GM12878 (cell line): ENCODE results near the gene CRY1. TPM values are rescaled to one million over a fixed set of nuclear protein-coding genes. Genes with fewer than 3 reads are reported as not detected.

Experiments used
- ATAC-seq: fragments of 200-7000 bp; cut with Tn5 transposase; 3 replicates; pipeline ENCODE4 v1.9.1; 2020; ENCODE audit warnings: mild to moderate bottlenecking, moderate library complexity
- BruUV-seq: library from RNA; stranded (reverse); fragments of 400-500 nt; replicated peaks from 2 replicates; lab custom pipeline; 2021; lab: Mats Ljungman, UMichigan
- CTCF ChIA-PET: fragments of 300-600 bp; sonication (Branson Sonifier 250); formaldehyde crosslinking; extraction: SDS; loops from one replicate; lab custom pipeline; 2021; ENCODE audit warnings: inconsistent platforms; lab: Yijun Ruan, JAX
- POLR2A ChIA-PET: fragments of 350-600 bp; formaldehyde crosslinking; extraction: SDS; loops from one replicate; lab custom pipeline; 2021; ENCODE audit warnings: inconsistent platforms; lab: Charles Lee
- RAD21 ChIA-PET: fragments of 300-600 bp; sonication (Branson Sonifier 250); formaldehyde crosslinking; loops from one replicate; lab custom pipeline; 2023; ENCODE audit warnings: antibody characterized with exemption; ENCODE audit not compliant: unreplicated experiment; lab: Charles Lee
- SMC1A ChIA-PET: fragments of 300-600 bp; sonication (Branson Sonifier 250); formaldehyde crosslinking; loops from one replicate; lab custom pipeline; 2023; ENCODE audit not compliant: unreplicated experiment, uncharacterized antibody; lab: Charles Lee
- DNase-seq: peaks from one replicate; pipeline ENCODE4 v3.0.0-alpha.2; 2011; ENCODE audit warnings: low read depth, low spot score
- FAIRE-seq: peaks from 3 replicates; lab custom pipeline; 2011; peaks lifted over from hg19 to GRCh38; lab: Jason Lieb, UNC
- H2AFZ ChIP-seq: 2 replicates; pipeline ENCODE4 v1.6.0; 2011; ENCODE audit warnings: low read depth, low read length, control low read depth; ENCODE audit not compliant: control insufficient read depth
- H3K27ac ChIP-seq: 2 replicates; pipeline ENCODE4 v1.5.1; 2011; ENCODE audit warnings: control low read depth; ENCODE audit not compliant: control insufficient read depth, insufficient read depth
- H3K27me3 ChIP-seq, 2 experiments: replicated peaks in 1 of 2; 2 replicates each; pipeline versions ENCODE4 v1.6.0 to v1.6.1; 2011; ENCODE audit warnings: low read length in 1 of 2; ENCODE audit not compliant: control insufficient read depth in 2 of 2, insufficient read depth in 2 of 2
- H3K36me3 ChIP-seq, 2 experiments: 2 replicates each; pipeline ENCODE4 v1.5.1; 2011; ENCODE audit warnings: low read length in 1 of 2; ENCODE audit not compliant: control insufficient read depth in 2 of 2, insufficient read depth in 2 of 2
- H3K4me1 ChIP-seq: 2 replicates; pipeline ENCODE4 v1.6.1; 2011; ENCODE audit warnings: mild to moderate bottlenecking, low read length, moderate library complexity, mixed read lengths; ENCODE audit not compliant: control insufficient read depth, insufficient read depth
- H3K4me2 ChIP-seq: 2 replicates; pipeline ENCODE4 v1.6.0; 2011; ENCODE audit warnings: control low read depth; ENCODE audit not compliant: control insufficient read depth, insufficient read depth
- H3K4me3 ChIP-seq: fragments of 200-600 bp; sonication (generic); 2 replicates; pipeline ENCODE4 v1.5.1; 2016
- H3K79me2 ChIP-seq: 2 replicates; pipeline ENCODE4 v1.6.0; 2011; ENCODE audit warnings: low read length; ENCODE audit not compliant: control insufficient read depth, insufficient read depth
- H3K9ac ChIP-seq: 2 replicates; pipeline ENCODE4 v1.8.0; 2011; ENCODE audit warnings: low read length, control low read depth, mixed read lengths; ENCODE audit not compliant: control insufficient read depth, insufficient read depth
- H3K9me3 ChIP-seq: replicated peaks from 3 replicates; pipeline ENCODE4 v1.5.1; 2011; ENCODE audit warnings: mild to moderate bottlenecking, low read length; ENCODE audit not compliant: control insufficient read depth, insufficient read depth
- H4K20me1 ChIP-seq: 2 replicates; pipeline ENCODE4 v1.6.0; 2011; ENCODE audit not compliant: control insufficient read depth, insufficient read depth
- BCL3 ChIP-seq: IDR thresholded peaks from 2 replicates; pipeline ENCODE4 v1.6.1; 2011; ENCODE audit warnings: borderline replicate concordance, low read depth, mild to moderate bottlenecking, moderate library complexity, low read length; ENCODE audit not compliant: insufficient read depth, poor library complexity, severe bottlenecking
- BHLHE40 ChIP-seq, 2 experiments: fragments of 450-650 bp in 1 of 2; IDR thresholded peaks; 2 replicates each; pipeline ENCODE4 v1.6.1; 2011 to 2017; ENCODE audit warnings: low read depth in 2 of 2, borderline replicate concordance in 1 of 2, improper control_type of control experiment in 1 of 2, low read length in 1 of 2, mild to moderate bottlenecking in 1 of 2
- CHD1 ChIP-seq: IDR thresholded peaks from 2 replicates; pipeline ENCODE4 v1.6.1; 2012; ENCODE audit warnings: low read depth, low read length, improper control_type of control experiment
- JUND ChIP-seq: IDR thresholded peaks from 2 replicates; pipeline ENCODE4 v1.6.1; 2012; ENCODE audit warnings: low read depth, mild to moderate bottlenecking, low read length, improper control_type of control experiment, moderate library complexity
- NR2C2 ChIP-seq: IDR thresholded peaks from 2 replicates; pipeline ENCODE4 v1.6.1; 2011; ENCODE audit warnings: borderline replicate concordance, low read depth; ENCODE audit not compliant: control insufficient read depth, insufficient read length
- POLR2A ChIP-seq: IDR thresholded peaks from 2 replicates; pipeline ENCODE4 v1.6.1; 2011; ENCODE audit warnings: low read depth, mild to moderate bottlenecking, low read length
- RFX5 ChIP-seq: IDR thresholded peaks from 2 replicates; pipeline ENCODE4 v1.6.1; 2011; ENCODE audit warnings: low read depth, low read length, improper control_type of control experiment
- SMAD1 ChIP-seq: fragments of 450-650 bp; IDR thresholded peaks from 2 replicates; pipeline ENCODE4 v1.6.1; 2018; ENCODE audit warnings: mild to moderate bottlenecking, low read depth; ENCODE audit not compliant: partially characterized antibody
- WGBS: methylation state at CpG from one replicate; pipeline ENCODE4 v1.1.6; 2016; ENCODE audit warnings: low lambda C conversion rate; ENCODE audit not compliant: insufficient replicate concordance, insufficient coverage; ENCODE audit errors: missing lambda C conversion rate; 5-methylcytosine and 5-hydroxymethylcytosine counted together
- in situ Hi-C: fragments of 300-500 bp; cut with MboI; formaldehyde crosslinking; loops from 9 replicates; pipeline ENCODE4 v1.14.3; 2018; ENCODE audit warnings: mixed read lengths
- intact Hi-C: fragments of 100-400 bp; cut with micrococcal nuclease; formaldehyde crosslinking; loops from one replicate; pipeline ENCODE4 v1.14.2; 2022; ENCODE audit not compliant: unreplicated experiment
- polyA plus RNA-seq, 11 experiments: library from polyadenylated mRNA; depleted of rRNA in 4 of 11; unstranded in 6 of 11; stranded (reverse) in 5 of 11; fragments of >200 nt; fragmentation: Nextera tagmentation in 4 of 11; fragmentation: Illumina TruSeq in 1 of 11; extraction: Ambion mirVana in 4 of 11; extraction: Trizol in 1 of 11; gene quantifications; 1 replicate in 1 of 11; 2 replicates in 10 of 11; pipeline versions ENCODE4 v1.2.1 to v1.2.3, GENCODE V29; 2011 to 2016; ENCODE audit warnings: inconsistent platforms in 2 of 11, missing spikeins in 2 of 11, low read depth in 1 of 11
- total RNA-seq, 4 experiments: library from RNA; depleted of rRNA in 3 of 4; stranded (reverse); fragments of >200 nt in 3 of 4; fragmentation: Illumina TruSeq in 1 of 4; extraction: Trizol in 1 of 4; gene quantifications; 2 replicates each; pipeline versions ENCODE4 v1.2.1 to v1.2.3, GENCODE V29; 2013 to 2021

The CRY1 gene
- total and polyA plus RNA-seq, 10 of the 15 experiments (the other 5 are each of a cell fraction or from before 2014, with no cell fraction given): 1.6 to 10.9 (median 5.4) TPM

DNA sequence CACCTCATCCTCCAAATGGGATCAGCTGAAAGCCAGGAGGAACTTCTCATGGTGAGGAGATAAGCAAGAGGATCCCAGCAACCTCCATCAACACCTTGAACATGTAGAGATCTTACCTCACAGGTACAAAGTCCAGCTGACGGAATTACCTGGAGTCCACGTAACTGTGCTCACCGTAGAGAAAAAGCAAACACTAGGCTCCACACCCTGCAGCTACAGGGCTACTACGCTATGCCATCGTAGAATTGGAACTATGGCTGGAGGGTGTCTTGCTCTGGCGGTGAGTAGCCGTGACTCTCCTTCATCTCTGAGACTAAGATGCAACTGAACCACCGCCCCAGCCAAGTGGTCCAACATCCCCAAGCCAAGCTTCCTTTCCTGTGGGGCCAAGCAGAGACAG is 50.5 kb downstream of the CRY1 start:
- no peaks in the 10 kb centered on the region; the same call in 2 of the 3 replicates for H3K9me3 ChIP-seq
- no peaks in the 10 kb centered on the region for H3K36me3 ChIP-seq
- no peaks in the 10 kb centered on the region for H3K4me1 ChIP-seq
- in situ Hi-C loops (no loop called here), intact Hi-C loops (no loop called here)
- ChIA-PET SMC1A (no interaction called here), RAD21 (no interaction called here), CTCF (interaction anchor here (1.2 kb wide), 2 partner anchors 11 to 563 kb away, joined by 3 read pairs; no protein-coding TSS in a partner anchor), POLR2A (no interaction called here)
- no TSS peak for BruUV-seq
- H2AFZ ChIP-seq: no peak overlapping the region
- no peak overlapping the region for H3K4me2 ChIP-seq
- no peak overlapping the region for H3K4me3 ChIP-seq
- 67% methylated on average over 8 of the region's 8 CpGs for WGBS
- no peaks in the 10 kb centered on the region for H3K27me3 ChIP-seq
- H3K27ac ChIP-seq: no peak overlapping the region
- TF ChIP-seq CHD1: no peak
- TF ChIP-seq SMAD1: no peak
- TF ChIP-seq RFX5: no peak
- TF ChIP-seq POLR2A: no peak
- no peak for TF ChIP-seq BCL3
- no peak for TF ChIP-seq BHLHE40 (IDR thresholded peaks at IDR 0.05; ENCODE audit: borderline replicate concordance in 1 of 2, low read depth in 2 of 2, low read length in 1 of 2)
- no peak for TF ChIP-seq JUND
- TF ChIP-seq NR2C2: no peak
- H4K20me1 ChIP-seq: no peaks in the 10 kb centered on the region
- no peak for DNase-seq
- no peaks in the 10 kb centered on the region for H3K79me2 ChIP-seq
- no peak for FAIRE-seq
- H3K9ac ChIP-seq: no peak overlapping the region
- no peak for ATAC-seq
